Stimulated activated CD8-positive, alpha-beta memory T cell treated with anti-CD3 and anti-CD28 coated beads, Interleukin-12 subunit alpha, Interleukin-12 subunit beta, amount 100 ng/mL, for 24 hours (primary cell): ENCODE results near the gene ANKDD1B.
"Not testable (repeated sequence)": the region's sequence is repeated elsewhere in the genome, so short reads cannot be mapped to it uniquely, and the experiment has no call there.

Experiments used
- DNase-seq: peaks from one replicate; pipeline ENCODE4 v3.0.0-alpha.2; 2020; ENCODE audit errors: extremely low read depth

ANKDD1B gene

GRCh38 chr5:75660678-75661465, 49.6 kb downstream of the ANKDD1B start:
- no peak for DNase-seq

GRCh38 chr5:75662061-75662460, 50.8 kb downstream of the ANKDD1B start:
- DNase-seq, result no peak

GRCh38 chr5:75663579-75664284, 52.5 kb downstream of the ANKDD1B start:
- DNase-seq, result no peak

GRCh38 chr5:75664979-75665378, 53.7 kb downstream of the ANKDD1B start:
- no peak for DNase-seq

GRCh38 chr5:75666801-75667200, 55.5 kb downstream of the ANKDD1B start:
- no peak for DNase-seq

GRCh38 chr5:75667586-75667985, 56.3 kb downstream of the ANKDD1B start:
- DNase-seq, result no peak

- no peak for DNase-seq
Observed at GRCh38 chr5:75668445-75668844, 57.2 kb downstream of the ANKDD1B start.

GRCh38 chr5:75668977-75669689, 57.9 kb downstream of the ANKDD1B start:
- peak; percentile 21 for DNase-seq

- no peak for DNase-seq
Observed at GRCh38 chr5:75670577-75670976, 59.3 kb downstream of the ANKDD1B start.

GRCh38 chr5:75671506-75671905, 60.3 kb downstream of the ANKDD1B start:
- no peak for DNase-seq

GRCh38 chr5:75672616-75673015, 61.4 kb downstream of the ANKDD1B start:
- DNase-seq, result no peak

GRCh38 chr5:75675783-75676182, 64.5 kb downstream of the ANKDD1B start:
- DNase-seq, result no peak

- no peak for DNase-seq
Observed at GRCh38 chr5:75677607-75678006, 66.4 kb downstream of the ANKDD1B start.

- DNase-seq, result no peak
Observed at GRCh38 chr5:75678155-75678554, 66.9 kb downstream of the ANKDD1B start.

- no peak for DNase-seq
Observed at GRCh38 chr5:75681125-75681830, 70.0 kb downstream of the ANKDD1B start.

- DNase-seq, result no peak
Observed at GRCh38 chr5:75685141-75685540, 73.9 kb downstream of the ANKDD1B start.

GRCh38 chr5:75686480-75686879, 75.2 kb downstream of the ANKDD1B start:
- DNase-seq, result no peak

GRCh38 chr5:75690669-75691068, 79.4 kb downstream of the ANKDD1B start:
- no peak for DNase-seq

GRCh38 chr5:75694781-75695180, 83.5 kb downstream of the ANKDD1B start:
- DNase-seq, result no peak

- DNase-seq, result not testable (repeated sequence)
Observed at GRCh38 chr5:75695472-75696351, 84.5 kb downstream of the ANKDD1B start.

- no peak for DNase-seq
Observed at GRCh38 chr5:75701856-75702255, 90.6 kb downstream of the ANKDD1B start.
